ENCODE measurements around the gene C2orf76.
A peak's percentile ranks its signal among the peaks of the same experiment; 100 is the strongest.
"Not testable (repeated sequence)": the region's sequence is repeated elsewhere in the genome, so short reads cannot be mapped to it uniquely, and the experiment has no call there.

Gene C2orf76

GRCh38 chr2:119294671-119295070 is 72.0 kb downstream of the C2orf76 start:
- no peak for DNase-seq (ENCODE audit: low spot score)

- DNase-seq (ENCODE audit: low spot score), result no peak
Observed at GRCh38 chr2:119293900-119294299, 72.7 kb downstream of the C2orf76 start.

- DNase-seq (ENCODE audit: low spot score), result no peak
Observed at GRCh38 chr2:119293254-119293653, 73.4 kb downstream of the C2orf76 start.

- peak; percentile 56 for DNase-seq (ENCODE audit: low spot score)
Observed at GRCh38 chr2:119292226-119292625, 74.4 kb downstream of the C2orf76 start.

- no peak for DNase-seq (ENCODE audit: low spot score)
Observed at GRCh38 chr2:119291588-119292167, 75.0 kb downstream of the C2orf76 start.

- DNase-seq (ENCODE audit: low spot score), result peak; percentile 47
Observed at GRCh38 chr2:119290859-119291587, 75.6 kb downstream of the C2orf76 start.

- DNase-seq (ENCODE audit: low spot score), result no peak
Observed at GRCh38 chr2:119289642-119290041, 77.0 kb downstream of the C2orf76 start.

- no peak for DNase-seq (ENCODE audit: low spot score)
Observed at GRCh38 chr2:119289093-119289492, 77.5 kb downstream of the C2orf76 start.

GRCh38 chr2:119288576-119288975 is 78.1 kb downstream of the C2orf76 start:
- DNase-seq (ENCODE audit: low spot score), result no peak

GRCh38 chr2:119286661-119287060 is 80.0 kb downstream of the C2orf76 start:
- no peak for DNase-seq (ENCODE audit: low spot score)

- peak; percentile 97 for DNase-seq (ENCODE audit: low spot score)
Observed at GRCh38 chr2:119283873-119284331, 82.7 kb downstream of the C2orf76 start.

GRCh38 chr2:119282996-119283511 is 83.6 kb downstream of the C2orf76 start:
- DNase-seq (ENCODE audit: low spot score), result no peak

GRCh38 chr2:119282146-119282995 is 84.3 kb downstream of the C2orf76 start:
- no peak for DNase-seq (ENCODE audit: low spot score)

GRCh38 chr2:119280680-119281079 is 86.0 kb downstream of the C2orf76 start:
- DNase-seq (ENCODE audit: low spot score), result no peak

GRCh38 chr2:119279666-119280065 is 87.0 kb downstream of the C2orf76 start:
- DNase-seq (ENCODE audit: low spot score), result no peak

GRCh38 chr2:119278946-119279345 is 87.7 kb downstream of the C2orf76 start:
- DNase-seq (ENCODE audit: low spot score), result no peak

- not testable (repeated sequence) for DNase-seq (ENCODE audit: low spot score)
Observed at GRCh38 chr2:119278385-119278784, 88.2 kb downstream of the C2orf76 start.

- no peak for DNase-seq (ENCODE audit: low spot score)
Observed at GRCh38 chr2:119276864-119277263, 89.8 kb downstream of the C2orf76 start.

- DNase-seq (ENCODE audit: low spot score), result no peak
Observed at GRCh38 chr2:119267604-119268003, 99.0 kb downstream of the C2orf76 start.

GRCh38 chr2:119266091-119266589 is 100.5 kb downstream of the C2orf76 start:
- no peak for DNase-seq (ENCODE audit: low spot score)

GRCh38 chr2:119265693-119266066 is 101.0 kb downstream of the C2orf76 start:
- no peak for DNase-seq (ENCODE audit: low spot score)

All from AG20443 (cell line).